Activated T-cell treated with anti-CD3 and anti-CD28 coated beads, Interleukin-2, amount 50 U/mL, for 72 hours (primary cell): Measurements from ENCODE around the gene LRIT3. TPM values are rescaled to one million over a fixed set of nuclear protein-coding genes. Genes with fewer than 3 reads are reported as not detected.

Experiments used
- ATAC-seq, 2 donors: fragments of 150-1000 bp; cut with Tn5 transposase; replicated peaks in 1 of 2; 2 replicates each; pipeline ENCODE4 v1.10.0; 2021; ENCODE audit warnings: moderate library complexity in 2 of 2, mild to moderate bottlenecking in 1 of 2
- DNase-seq, 2 donors: peaks; one replicate each; pipeline ENCODE4 v3.0.0; 2021 to 2022; ENCODE audit warnings: mixed read lengths in 1 of 2
- H3K27ac Mint-ChIP-seq: one replicate; pipeline ENCODE4 v1.8.0; 2022; ENCODE audit warnings: mild to moderate bottlenecking, moderate library complexity, mixed read lengths
- H3K27me3 Mint-ChIP-seq: one replicate; pipeline ENCODE4 v1.8.0; 2022; ENCODE audit warnings: low read depth, mixed read lengths
- H3K36me3 Mint-ChIP-seq, 2 donors: one replicate each; pipeline ENCODE4 v1.8.0; 2022; ENCODE audit warnings: mixed read lengths in 2 of 2, mild to moderate bottlenecking in 1 of 2; ENCODE audit not compliant: insufficient read depth in 2 of 2
- H3K4me1 Mint-ChIP-seq: one replicate; pipeline ENCODE4 v1.8.0; 2022; ENCODE audit warnings: low read depth, mixed read lengths
- H3K4me3 Mint-ChIP-seq, 2 donors: one replicate each; pipeline ENCODE4 v1.8.0; 2022; ENCODE audit warnings: mild to moderate bottlenecking in 2 of 2, mixed read lengths in 2 of 2, moderate library complexity in 2 of 2
- H3K9me3 Mint-ChIP-seq, 2 donors: one replicate each; pipeline ENCODE4 v1.8.0; 2022; ENCODE audit warnings: mixed read lengths in 2 of 2
- total RNA-seq, 2 donors: library from RNA; stranded (reverse); gene quantifications; one replicate each; pipeline ENCODE4 v1.2.3, GENCODE V29; 2022

LRIT3 gene
- total RNA-seq, 2 donors from 2014 or later: 0.09 to 0.46 TPM

DNA sequence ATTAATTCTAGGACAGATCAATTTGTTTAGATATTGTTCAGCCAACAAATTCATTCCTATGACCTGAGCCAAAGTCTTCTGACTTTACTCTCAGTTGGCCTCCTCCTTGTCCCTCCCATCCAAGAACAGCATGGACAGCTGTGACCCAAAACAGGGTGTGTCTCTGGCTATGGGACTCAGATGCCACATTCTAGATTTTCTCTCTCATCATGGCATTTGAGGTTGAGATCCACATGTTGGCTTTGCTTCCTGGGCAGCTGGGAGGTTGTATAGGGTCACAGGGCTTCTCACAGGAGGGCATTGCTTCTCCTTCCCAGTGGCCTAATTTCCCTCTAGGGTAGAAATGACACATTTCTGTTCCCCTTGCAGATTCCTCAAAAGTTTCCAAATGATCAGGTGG, 42.2 kb downstream of the LRIT3 start:
- Mint-ChIP-seq H3K27ac (no peak overlapping the region), H3K4me1 (no peaks in the 10 kb centered on the region), H3K9me3 (peaks cover 0 to 2% of the 10 kb centered on the region in 2 donors), H3K36me3 (no peaks in the 10 kb centered on the region), H3K27me3 (peaks cover 5% of the 10 kb centered on the region), H3K4me3 (no peak overlapping the region)
- ATAC-seq (no peak), DNase-seq (no peak)

DNA sequence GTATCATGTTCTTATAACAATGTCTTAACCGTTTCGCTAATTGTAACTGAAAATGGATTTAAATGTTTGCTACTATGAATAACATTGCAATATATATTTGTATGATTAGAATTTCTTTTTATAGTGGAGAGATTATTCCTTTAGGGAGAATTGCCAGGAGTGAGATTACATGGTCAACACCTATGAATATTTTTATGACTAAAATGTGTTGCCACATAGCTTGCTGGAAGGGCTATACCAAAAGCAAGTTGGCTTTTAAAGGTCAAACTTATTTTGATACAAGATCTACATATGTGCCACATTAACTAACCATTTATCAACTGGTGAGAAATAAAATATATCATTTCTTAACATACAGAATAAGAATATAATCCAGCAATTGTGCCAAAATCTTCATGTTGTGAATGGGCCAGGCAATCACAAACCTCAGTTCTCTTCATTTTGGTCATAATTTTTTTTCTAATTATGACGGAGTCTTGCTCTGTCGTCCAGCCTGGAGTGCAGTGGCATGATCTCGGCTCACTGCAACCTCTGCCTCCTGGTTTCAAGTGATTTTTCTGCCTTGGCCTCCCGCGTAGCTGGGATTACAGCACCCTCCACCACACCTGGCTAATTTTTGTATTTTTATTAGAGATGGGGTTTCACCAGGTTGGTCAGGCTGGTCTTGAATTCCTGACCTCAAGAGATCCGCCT, 54.8 kb downstream of the LRIT3 start:
- H3K4me3 Mint-ChIP-seq: no peak overlapping the region
- H3K4me1 Mint-ChIP-seq: no peaks in the 10 kb centered on the region
- H3K27me3 Mint-ChIP-seq: peaks cover 32% of the 10 kb centered on the region

GRCh38 chr4:109908731-109909130, 60.8 kb downstream of the LRIT3 start:
- Mint-ChIP-seq H3K27ac (no peak overlapping the region), H3K4me3 (no peak overlapping the region), H3K36me3 (peaks cover 0 to 4% of the 10 kb centered on the region in 2 donors), H3K4me1 (peaks cover 7% of the 10 kb centered on the region), H3K27me3 (peaks cover 52% of the 10 kb centered on the region), H3K9me3 (peaks cover 0 to 2% of the 10 kb centered on the region in 2 donors)
- ATAC-seq (no peak), DNase-seq (no peak)

More for the DNA sequence above, 54.8 kb downstream of the LRIT3 start:
- DNase-seq: no peak
- no peak overlapping the region for H3K27ac Mint-ChIP-seq
- no peak for ATAC-seq
- peaks cover 4 to 5% of the 10 kb centered on the region in 2 donors for H3K36me3 Mint-ChIP-seq
- H3K9me3 Mint-ChIP-seq: peaks cover 2 to 4% of the 10 kb centered on the region in 2 donors

DNA sequence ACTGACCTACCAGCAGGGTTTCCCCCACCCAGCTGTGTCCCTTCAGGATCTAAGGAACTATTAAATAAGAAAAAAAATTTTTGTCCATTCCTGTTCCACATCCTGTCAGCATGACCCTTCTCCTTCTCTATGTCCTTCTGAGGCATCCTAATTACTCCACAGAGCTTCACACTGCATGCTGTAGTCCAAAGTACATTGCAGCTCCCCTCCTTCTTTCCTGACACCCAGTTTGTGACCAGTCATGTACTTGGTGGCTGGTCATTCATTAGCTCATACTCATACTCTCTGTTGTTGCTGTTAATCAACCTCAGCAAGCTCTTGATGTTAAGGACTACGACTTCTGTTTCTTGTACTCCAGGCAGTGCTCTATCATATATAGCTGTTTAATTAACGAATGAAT, 62.3 kb downstream of the LRIT3 start:
- no peak overlapping the region for H3K4me3 Mint-ChIP-seq
- peaks cover 0 to 2% of the 10 kb centered on the region in 2 donors for H3K9me3 Mint-ChIP-seq
- ATAC-seq (no peak), DNase-seq (no peak)
- H3K36me3 Mint-ChIP-seq: peaks cover 0 to 4% of the 10 kb centered on the region in 2 donors
- H3K27me3 Mint-ChIP-seq: peaks cover 59% of the 10 kb centered on the region
- H3K27ac Mint-ChIP-seq: no peak overlapping the region
- H3K4me1 Mint-ChIP-seq: peaks cover 14% of the 10 kb centered on the region

DNA sequence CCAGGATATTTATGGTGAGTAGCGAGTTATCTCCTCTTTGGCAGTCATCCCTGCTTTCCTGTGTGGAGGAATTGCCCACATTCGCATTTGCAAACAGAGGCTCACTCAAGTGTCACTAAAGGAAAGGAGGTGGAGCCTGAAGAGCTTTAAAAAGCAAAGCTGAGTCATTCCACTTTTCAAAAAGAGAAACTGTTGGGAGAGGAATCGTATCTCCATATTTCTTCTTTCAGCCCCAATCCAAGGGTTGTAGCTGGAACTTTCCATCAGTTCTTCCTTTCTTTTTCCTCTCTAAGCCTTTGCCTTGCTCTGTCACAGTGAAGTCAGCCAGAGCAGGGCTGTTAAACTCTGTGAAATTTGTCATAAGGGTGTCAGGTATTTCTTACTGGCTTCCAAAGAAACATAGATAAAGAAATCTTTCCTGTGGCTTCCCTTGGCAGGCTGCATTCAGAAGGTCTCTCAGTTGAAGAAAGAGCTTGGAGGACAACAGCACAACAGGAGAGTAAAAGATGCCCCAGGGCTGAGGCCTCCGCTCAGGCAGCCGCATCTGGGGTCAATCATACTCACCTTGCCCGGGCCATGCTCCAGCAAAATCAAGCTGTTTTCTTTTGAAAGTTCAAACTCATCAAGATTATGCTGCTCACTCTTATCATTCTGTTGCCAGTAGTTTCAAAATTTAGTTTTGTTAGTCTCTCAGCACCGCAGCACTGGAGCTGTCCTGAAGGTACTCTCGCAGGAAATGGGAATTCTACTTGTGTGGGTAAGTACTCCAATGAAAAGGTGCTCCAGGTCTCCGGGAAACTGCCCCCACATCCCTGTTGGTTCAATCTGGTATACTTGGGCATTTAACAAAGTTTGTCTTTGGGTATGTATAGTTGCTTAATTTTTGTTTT, 65.0 kb downstream of the LRIT3 start, which contains the start of gene EGF:
TSS of gene EGF (plus strand) at position 178 of the 890 bp plus-strand sequence. CDS start at position 631, 453 bp downstream.
- Mint-ChIP-seq H3K4me3 (peak within 1 kb of the TSS; percentile 7 to 23), H3K27me3 (peaks cover 44% of the 10 kb centered on the region), H3K4me1 (peaks cover 16% of the 10 kb centered on the region), H3K27ac (no peak within 1 kb of the TSS), H3K36me3 (no peaks in the 10 kb centered on the region), H3K9me3 (no peaks in the 10 kb centered on the region)
- ATAC-seq: no peak
- DNase-seq: no peak

GRCh38 chr4:109913596-109914241, 65.8 kb downstream of the LRIT3 start:
- Mint-ChIP-seq H3K4me3 (no peak overlapping the region), H3K4me1 (peaks cover 23% of the 10 kb centered on the region), H3K27me3 (peaks cover 40% of the 10 kb centered on the region), H3K27ac (no peak overlapping the region), H3K36me3 (no peaks in the 10 kb centered on the region), H3K9me3 (no peaks in the 10 kb centered on the region)
- ATAC-seq (no peak), DNase-seq (no peak)

GRCh38 chr4:109914322-109914721, 66.4 kb downstream of the LRIT3 start:
- DNase-seq: no peak
- Mint-ChIP-seq H3K27ac (no peak overlapping the region), H3K36me3 (no peaks in the 10 kb centered on the region), H3K4me3 (no peak overlapping the region), H3K9me3 (no peaks in the 10 kb centered on the region), H3K4me1 (peaks cover 23% of the 10 kb centered on the region), H3K27me3 (peaks cover 40% of the 10 kb centered on the region)
- no peak for ATAC-seq

DNA sequence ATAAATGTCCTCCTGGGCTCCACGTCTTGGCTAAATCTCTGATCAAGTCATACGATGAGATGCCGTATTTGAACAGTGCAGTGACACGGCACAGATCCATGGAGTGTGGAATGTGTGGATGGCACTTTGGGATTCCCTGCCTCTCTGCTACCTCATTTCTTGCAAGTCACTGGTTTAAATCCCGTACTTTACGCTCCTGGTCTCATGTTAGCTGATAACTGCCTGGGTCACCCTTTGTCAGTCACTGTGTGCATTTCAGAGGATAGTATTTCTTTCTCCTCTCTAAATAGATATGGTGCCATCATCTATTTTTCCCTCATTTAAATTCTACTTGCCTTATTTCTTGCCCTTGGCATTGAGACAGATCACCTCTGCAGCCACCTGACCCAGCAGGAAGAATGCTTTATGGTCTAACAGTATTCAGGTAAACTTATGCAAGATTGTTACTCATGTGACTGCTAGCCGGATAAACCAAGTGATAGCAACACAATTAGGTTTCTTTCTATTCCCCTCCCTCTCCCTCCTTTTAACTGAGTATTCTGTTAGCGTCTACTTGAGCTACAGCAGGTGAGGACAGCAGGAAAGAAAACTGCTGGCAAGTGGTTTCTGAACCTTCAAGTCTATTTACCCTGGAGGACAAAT, 67.6 kb downstream of the LRIT3 start:
- ATAC-seq (no peak), DNase-seq (no peak)
- H3K4me1 Mint-ChIP-seq: peaks cover 23% of the 10 kb centered on the region
- no peaks in the 10 kb centered on the region for H3K36me3 Mint-ChIP-seq
- no peak overlapping the region for H3K27ac Mint-ChIP-seq
- H3K27me3 Mint-ChIP-seq: peaks cover 39% of the 10 kb centered on the region
- H3K9me3 Mint-ChIP-seq: no peaks in the 10 kb centered on the region
- no peak overlapping the region for H3K4me3 Mint-ChIP-seq

- H3K9me3 Mint-ChIP-seq: no peaks in the 10 kb centered on the region
- H3K4me3 Mint-ChIP-seq: no peak overlapping the region
- DNase-seq: peak; percentile 12
Observed at GRCh38 chr4:109916027-109916409, 68.1 kb downstream of the LRIT3 start.

GRCh38 chr4:109921384-109921808, 73.5 kb downstream of the LRIT3 start:
- Mint-ChIP-seq H3K27ac (no peak overlapping the region), H3K27me3 (peaks cover 4% of the 10 kb centered on the region), H3K9me3 (no peaks in the 10 kb centered on the region), H3K4me3 (no peak overlapping the region), H3K4me1 (peaks cover 9% of the 10 kb centered on the region), H3K36me3 (no peaks in the 10 kb centered on the region)
- ATAC-seq (no peak), DNase-seq (no peak)

More at GRCh38 chr4:109916027-109916409, 68.1 kb downstream of the LRIT3 start:
- Mint-ChIP-seq H3K36me3 (no peaks in the 10 kb centered on the region), H3K27ac (no peak overlapping the region), H3K27me3 (peaks cover 37% of the 10 kb centered on the region), H3K4me1 (peaks cover 23% of the 10 kb centered on the region)
- ATAC-seq: peak; percentile 53 to 74
